Keratinocyte (primary cell): ENCODE results near the gene OR2H2. TPM values are rescaled to one million over a fixed set of nuclear protein-coding genes. Genes with fewer than 3 reads are reported as not detected.

Experiments used
- DNase-seq: peaks from one replicate; pipeline ENCODE4 v3.0.0-alpha.2; 2011; ENCODE audit warnings: low read depth, missing footprints, low spot score
- FAIRE-seq: peaks from 2 replicates; lab custom pipeline; 2011; peaks lifted over from hg19 to GRCh38; lab: Jason Lieb, UNC
- H2AFZ ChIP-seq: 2 replicates; pipeline ENCODE4 v1.6.0; 2012; ENCODE audit warnings: low read length, control low read depth, inconsistent platforms; ENCODE audit not compliant: control insufficient read depth
- H3K27ac ChIP-seq: 2 replicates; pipeline ENCODE4 v1.5.1; 2011; ENCODE audit warnings: low read length; ENCODE audit not compliant: control insufficient read depth, insufficient read depth
- H3K27me3 ChIP-seq: 3 replicates; pipeline ENCODE4 v1.6.0; 2011; ENCODE audit warnings: low read length; ENCODE audit not compliant: control insufficient read depth, insufficient read depth; ENCODE audit errors: extremely low read depth
- H3K36me3 ChIP-seq, 2 experiments: 2 replicates in 1 of 2; 3 replicates in 1 of 2; pipeline ENCODE4 v1.5.1; 2011; ENCODE audit warnings: low read length in 2 of 2, mild to moderate bottlenecking in 1 of 2; ENCODE audit not compliant: control insufficient read depth in 2 of 2, insufficient read depth in 2 of 2; ENCODE audit errors: extremely low read depth in 1 of 2
- H3K4me1 ChIP-seq: 3 replicates; pipeline ENCODE4 v1.5.1; 2011; ENCODE audit warnings: low read length; ENCODE audit not compliant: control insufficient read depth, insufficient read depth; ENCODE audit errors: extremely low read depth
- H3K4me2 ChIP-seq: 3 replicates; pipeline ENCODE4 v1.6.0; 2011; ENCODE audit warnings: low read depth, low read length; ENCODE audit not compliant: control insufficient read depth, insufficient read depth; ENCODE audit errors: extremely low read depth
- H3K4me3 ChIP-seq, 3 experiments: fragments of 200-600 bp in 1 of 3; sonication (generic) in 1 of 3; 2 replicates in 2 of 3; 3 replicates in 1 of 3; pipeline ENCODE4 v1.5.1; 2011 to 2016; ENCODE audit warnings: low read length in 3 of 3, mild to moderate bottlenecking in 3 of 3, control low read depth in 2 of 3, inconsistent platforms in 1 of 3, low read depth in 1 of 3, mixed read lengths in 1 of 3, mixed run types in 1 of 3, moderate library complexity in 1 of 3; ENCODE audit not compliant: control insufficient read depth in 2 of 3, insufficient read depth in 2 of 3; ENCODE audit errors: extremely low read depth in 1 of 3
- H3K79me2 ChIP-seq: 2 replicates; pipeline ENCODE4 v1.6.0; 2012; ENCODE audit warnings: low read length; ENCODE audit not compliant: control insufficient read depth, insufficient read depth
- H3K9ac ChIP-seq: 3 replicates; pipeline ENCODE4 v1.6.0; 2011; ENCODE audit warnings: low read length; ENCODE audit not compliant: control insufficient read depth, insufficient read depth; ENCODE audit errors: extremely low read depth
- H3K9me1 ChIP-seq: 3 replicates; pipeline ENCODE4 v1.6.0; 2011; ENCODE audit warnings: low read length; ENCODE audit not compliant: control insufficient read depth, insufficient read depth; ENCODE audit errors: extremely low read depth
- H3K9me3 ChIP-seq: 2 replicates; pipeline ENCODE4 v1.5.1; 2012; ENCODE audit warnings: low read depth, low read length; ENCODE audit not compliant: control insufficient read depth
- H4K20me1 ChIP-seq: 3 replicates; pipeline ENCODE4 v1.6.0; 2011; ENCODE audit warnings: low read length; ENCODE audit not compliant: control insufficient read depth, insufficient read depth; ENCODE audit errors: extremely low read depth
- EZH2 ChIP-seq: IDR thresholded peaks from one replicate; pipeline ENCODE4 v1.6.1; 2012; ENCODE audit warnings: inconsistent platforms, mild to moderate bottlenecking, low read length, moderate library complexity
- dilution Hi-C: fragments of 300-500 bp; cut with MboI; formaldehyde crosslinking; loops from one replicate; pipeline ENCODE4 v1.7.0; 2020; ENCODE audit warnings: low sequenced_read_pairs; ENCODE audit not compliant: extremely low pct_ligation_motif_present
- polyA plus RNA-seq, 5 experiments: library from polyadenylated mRNA; depleted of rRNA in 3 of 5; stranded (reverse) in 3 of 5; stranded (forward) in 1 of 5; unstranded in 1 of 5; fragments of >200 nt; gene quantifications; 1 replicate in 1 of 5; 2 replicates in 3 of 5; 3 replicates in 1 of 5; pipeline versions ENCODE4 v1.2.1 to v1.2.3, GENCODE V29; 2011 to 2012; ENCODE audit warnings: missing spikeins in 2 of 5, low read depth in 1 of 5, low replicate concordance in 1 of 5
- TF ChIP-seq, protein P1 (sequence below), 3 experiments: IDR thresholded peaks in 1 of 3; conservative IDR thresholded peaks in 1 of 3; optimal IDR thresholded peaks in 1 of 3; 2 replicates in 2 of 3; 3 replicates in 1 of 3; pipeline versions ENCODE3 to v1.5.1; 2011; ENCODE audit warnings: low read length in 3 of 3, mild to moderate bottlenecking in 3 of 3, moderate library complexity in 2 of 3, control low read depth in 1 of 3, inconsistent platforms in 1 of 3; ENCODE audit not compliant: insufficient read depth in 2 of 3; ENCODE audit errors: extremely low read depth in 1 of 3

Gene OR2H2
- polyA plus RNA-seq, 1 donor (not counting 4 experiments of a cell fraction or from before 2014, with no cell fraction given), result not detected

DNA sequence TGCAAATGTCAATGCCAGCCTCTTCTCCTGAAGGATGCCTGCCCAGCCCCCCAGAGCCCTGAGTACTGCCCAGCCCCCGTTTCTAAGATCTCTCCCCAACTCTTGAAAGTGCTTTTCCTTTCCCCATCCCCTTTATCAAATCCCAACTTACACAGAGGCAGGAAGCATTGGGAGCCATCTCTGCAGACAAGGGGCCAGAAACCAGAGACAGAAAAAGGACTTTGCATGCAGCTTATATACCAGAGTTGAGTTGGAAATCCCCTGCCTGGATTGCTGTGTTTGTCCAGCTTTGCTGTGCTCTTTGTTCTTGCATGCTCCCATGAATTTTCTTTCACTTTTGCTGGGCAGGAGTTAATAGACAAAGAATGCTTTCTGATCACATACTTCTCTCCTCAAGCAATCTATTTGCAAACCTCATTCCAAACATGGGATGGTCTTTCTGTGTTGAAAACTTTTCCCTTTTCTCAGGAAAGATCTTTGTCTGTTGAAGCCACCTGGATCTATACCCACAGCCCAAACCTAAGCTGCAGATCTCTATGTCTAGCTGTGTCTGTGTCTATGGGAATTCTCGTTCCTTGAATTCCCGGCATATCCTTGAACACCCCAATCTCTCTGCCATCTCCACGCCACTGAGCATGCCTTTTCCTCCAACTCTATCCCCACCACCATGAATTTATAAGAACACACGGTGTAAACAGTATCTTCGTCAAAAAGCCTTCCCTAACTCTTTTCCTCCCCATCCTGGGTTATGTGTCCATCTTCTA, 25.2 kb upstream of the OR2H2 start, which contains the start of gene UBD:
Gene UBD (minus strand): TSS at position 209 of the 764 bp plus-strand sequence. CDS start 31 bp downstream, at position 178.
- Histone ChIP-seq H3K79me2 (no peaks in the 10 kb centered on the region), H3K27me3 (peaks cover 11% of the 10 kb centered on the region), H2AFZ (no peak within 1 kb of the TSS), H3K9ac (no peak within 1 kb of the TSS), H3K9me1 (no peaks in the 10 kb centered on the region), H3K4me3 (no peak within 1 kb of the TSS), H4K20me1 (no peaks in the 10 kb centered on the region), H3K4me2 (no peak within 1 kb of the TSS), H3K36me3 (no peaks in the 10 kb centered on the region), H3K27ac (no peak within 1 kb of the TSS), H3K4me1 (no peaks in the 10 kb centered on the region), H3K9me3 (no peaks in the 10 kb centered on the region)
- TF ChIP-seq, protein P1, sequence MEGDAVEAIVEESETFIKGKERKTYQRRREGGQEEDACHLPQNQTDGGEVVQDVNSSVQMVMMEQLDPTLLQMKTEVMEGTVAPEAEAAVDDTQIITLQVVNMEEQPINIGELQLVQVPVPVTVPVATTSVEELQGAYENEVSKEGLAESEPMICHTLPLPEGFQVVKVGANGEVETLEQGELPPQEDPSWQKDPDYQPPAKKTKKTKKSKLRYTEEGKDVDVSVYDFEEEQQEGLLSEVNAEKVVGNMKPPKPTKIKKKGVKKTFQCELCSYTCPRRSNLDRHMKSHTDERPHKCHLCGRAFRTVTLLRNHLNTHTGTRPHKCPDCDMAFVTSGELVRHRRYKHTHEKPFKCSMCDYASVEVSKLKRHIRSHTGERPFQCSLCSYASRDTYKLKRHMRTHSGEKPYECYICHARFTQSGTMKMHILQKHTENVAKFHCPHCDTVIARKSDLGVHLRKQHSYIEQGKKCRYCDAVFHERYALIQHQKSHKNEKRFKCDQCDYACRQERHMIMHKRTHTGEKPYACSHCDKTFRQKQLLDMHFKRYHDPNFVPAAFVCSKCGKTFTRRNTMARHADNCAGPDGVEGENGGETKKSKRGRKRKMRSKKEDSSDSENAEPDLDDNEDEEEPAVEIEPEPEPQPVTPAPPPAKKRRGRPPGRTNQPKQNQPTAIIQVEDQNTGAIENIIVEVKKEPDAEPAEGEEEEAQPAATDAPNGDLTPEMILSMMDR (optimal IDR thresholded peaks at IDR 0.05 in 1 of 3, IDR thresholded peaks at IDR 0.05 in 1 of 3, conservative IDR thresholded peaks at IDR 0.05 in 1 of 3; ENCODE audit: extremely low read depth in 1 of 3, insufficient read depth in 2 of 3, low read length in 3 of 3), result no peak
- no peak for TF ChIP-seq EZH2
- FAIRE-seq (no peak), DNase-seq (no peak)
- dilution Hi-C loops, result no loop called here

DNA sequence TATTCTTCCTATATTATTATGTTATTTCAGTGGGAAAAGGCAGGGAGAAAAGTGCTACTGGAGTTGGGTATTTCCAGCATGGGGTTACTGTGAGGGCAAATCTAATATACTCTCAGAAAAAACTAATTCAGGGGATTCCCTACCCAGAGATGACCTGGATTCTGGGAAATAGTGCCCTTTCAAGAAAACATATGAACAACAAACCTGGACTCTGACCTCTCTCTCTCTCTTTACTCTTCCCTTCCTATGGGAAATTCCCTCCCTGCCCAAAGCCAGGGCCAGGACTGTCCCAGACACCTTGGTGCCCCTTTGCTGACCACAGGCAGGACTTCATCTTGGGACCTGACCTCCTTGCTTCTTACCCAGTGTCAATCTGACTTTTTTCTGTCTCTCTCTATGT, 23.8 kb upstream of the OR2H2 start:
- H3K36me3 ChIP-seq, result no peaks in the 10 kb centered on the region
- H3K9ac ChIP-seq, result no peak overlapping the region
- H4K20me1 ChIP-seq, result no peaks in the 10 kb centered on the region
- H3K4me3 ChIP-seq, result no peak overlapping the region
- no peak overlapping the region for H3K27ac ChIP-seq
- TF ChIP-seq, protein P1 (optimal IDR thresholded peaks at IDR 0.05 in 1 of 3, IDR thresholded peaks at IDR 0.05 in 1 of 3, conservative IDR thresholded peaks at IDR 0.05 in 1 of 3; ENCODE audit: extremely low read depth in 1 of 3, insufficient read depth in 2 of 3, low read length in 3 of 3), result no peak
- no peak for TF ChIP-seq EZH2
- H3K9me3 ChIP-seq, result no peaks in the 10 kb centered on the region
- DNase-seq, result no peak
- H2AFZ ChIP-seq, result no peak overlapping the region
- H3K4me2 ChIP-seq, result no peak overlapping the region
- no peak for FAIRE-seq
- H3K4me1 ChIP-seq, result no peaks in the 10 kb centered on the region
- H3K9me1 ChIP-seq, result no peaks in the 10 kb centered on the region
- H3K79me2 ChIP-seq, result no peaks in the 10 kb centered on the region
- dilution Hi-C loops, result no loop called here
- H3K27me3 ChIP-seq, result peaks cover 7% of the 10 kb centered on the region
